H9 (cell line): Measurements from ENCODE around the gene UNCX. TPM values are rescaled to one million over a fixed set of nuclear protein-coding genes. Genes with fewer than 3 reads are reported as not detected.

Experiments
- DNase-seq: peaks from one replicate; pipeline ENCODE4 v3.0.0-alpha.2; 2017
- H2AFZ ChIP-seq: one replicate; pipeline ENCODE4 v1.6.1; 2013; ENCODE audit warnings: mild to moderate bottlenecking, low read length, control low read depth, moderate library complexity
- H2AK5ac ChIP-seq: 2 replicates; pipeline ENCODE4 v1.6.1; 2013; ENCODE audit warnings: low read length, control low read depth, mixed read lengths; ENCODE audit not compliant: insufficient read length
- H2BK120ac ChIP-seq: one replicate; pipeline ENCODE4 v1.6.1; 2013; ENCODE audit warnings: low read depth, mild to moderate bottlenecking, low read length, control low read depth, inconsistent platforms; ENCODE audit not compliant: poor library complexity, severe bottlenecking
- H2BK12ac ChIP-seq: 2 replicates; pipeline ENCODE4 v1.6.1; 2013; ENCODE audit warnings: low read length, control low read depth, mixed read lengths, low read depth; ENCODE audit not compliant: insufficient read length
- H2BK15ac ChIP-seq: 2 replicates; pipeline ENCODE4 v1.6.1; 2013; ENCODE audit warnings: low read depth, low read length, control low read depth
- H2BK20ac ChIP-seq: one replicate; pipeline ENCODE4 v1.6.1; 2013; ENCODE audit warnings: low read depth, mild to moderate bottlenecking, low read length, control low read depth, inconsistent platforms; ENCODE audit not compliant: poor library complexity, severe bottlenecking
- H2BK5ac ChIP-seq: 2 replicates; pipeline ENCODE4 v1.6.1; 2013; ENCODE audit warnings: low read length, control low read depth, mixed read lengths; ENCODE audit not compliant: insufficient read length
- H3K14ac ChIP-seq: 2 replicates; pipeline ENCODE4 v1.6.1; 2013; ENCODE audit warnings: low read length, control low read depth; ENCODE audit not compliant: insufficient read depth
- H3K18ac ChIP-seq: 2 replicates; pipeline ENCODE4 v1.6.1; 2013; ENCODE audit warnings: low read depth, mild to moderate bottlenecking, mixed read lengths, low read length, control low read depth; ENCODE audit not compliant: insufficient read length
- H3K23ac ChIP-seq: 2 replicates; pipeline ENCODE4 v1.6.1; 2013; ENCODE audit warnings: low read length, control low read depth, mixed read lengths, low read depth; ENCODE audit not compliant: insufficient read length
- H3K23me2 ChIP-seq: 2 replicates; pipeline ENCODE4 v1.6.1; 2013; ENCODE audit warnings: low read depth, mild to moderate bottlenecking, mixed read lengths, low read length, control low read depth; ENCODE audit not compliant: insufficient read length, poor library complexity, severe bottlenecking
- H3K27ac ChIP-seq: 2 replicates; pipeline ENCODE4 v1.5.1; 2013; ENCODE audit warnings: low read length, control low read depth, mixed read lengths, low read depth; ENCODE audit not compliant: insufficient read length
- H3K27me3 ChIP-seq: 2 replicates; pipeline ENCODE4 v1.6.1; 2013; ENCODE audit warnings: low read length, control low read depth, inconsistent platforms; ENCODE audit not compliant: insufficient read depth
- H3K4ac ChIP-seq: 2 replicates; pipeline ENCODE4 v1.6.1; 2013; ENCODE audit warnings: low read depth, mild to moderate bottlenecking, control low read depth, inconsistent platforms, low read length, moderate library complexity
- H3K4me1 ChIP-seq: 2 replicates; pipeline ENCODE4 v1.6.1; 2013; ENCODE audit warnings: low read length, control low read depth, inconsistent platforms; ENCODE audit not compliant: insufficient read depth
- H3K4me2 ChIP-seq: 2 replicates; pipeline ENCODE4 v1.6.1; 2013; ENCODE audit warnings: low read length, control low read depth, mixed read lengths; ENCODE audit not compliant: insufficient read length, insufficient read depth
- H3K56ac ChIP-seq: 2 replicates; pipeline ENCODE4 v1.6.1; 2013; ENCODE audit warnings: low read depth, mild to moderate bottlenecking, mixed read lengths, low read length, control low read depth; ENCODE audit not compliant: insufficient read length
- H3K79me1 ChIP-seq: 2 replicates; pipeline ENCODE4 v1.6.1; 2013; ENCODE audit warnings: low read depth, mild to moderate bottlenecking, moderate library complexity, low read length, control low read depth, inconsistent platforms; ENCODE audit not compliant: insufficient read depth, poor library complexity, severe bottlenecking
- H3K79me2 ChIP-seq: 2 replicates; pipeline ENCODE4 v1.6.1; 2013; ENCODE audit warnings: low read length, control low read depth, inconsistent platforms; ENCODE audit not compliant: insufficient read depth
- H3K9ac ChIP-seq: 2 replicates; pipeline ENCODE4 v1.6.1; 2013; ENCODE audit warnings: low read length, control low read depth, mixed read lengths; ENCODE audit not compliant: insufficient read length; ENCODE audit errors: extremely low read depth
- H3K9me3 ChIP-seq: one replicate; pipeline ENCODE4 v1.6.1; 2013; ENCODE audit warnings: low read depth, low read length, inconsistent platforms; ENCODE audit not compliant: control insufficient read depth
- H3T11ph ChIP-seq: one replicate; pipeline ENCODE4 v1.6.1; 2013; ENCODE audit warnings: mild to moderate bottlenecking, low read length, control low read depth, inconsistent platforms
- H4K20me1 ChIP-seq: one replicate; pipeline ENCODE4 v1.6.1; 2013; ENCODE audit not compliant: control insufficient read depth, insufficient read length, insufficient read depth
- H4K5ac ChIP-seq: 2 replicates; pipeline ENCODE4 v1.6.1; 2013; ENCODE audit warnings: low read depth, mild to moderate bottlenecking, mixed read lengths, low read length, control low read depth; ENCODE audit not compliant: insufficient read length
- H4K8ac ChIP-seq: replicated peaks from 2 replicates; pipeline ENCODE4 v1.6.1; 2013; ENCODE audit warnings: low read length, control low read depth, mixed read lengths, low read depth; ENCODE audit not compliant: insufficient read length
- H4K91ac ChIP-seq: 2 replicates; pipeline ENCODE4 v1.6.1; 2013; ENCODE audit warnings: low read depth, mild to moderate bottlenecking, moderate library complexity, mixed read lengths, low read length, control low read depth; ENCODE audit not compliant: insufficient read length
- H3K27ac Mint-ChIP-seq, 3 experiments: 2 replicates in 2 of 3; 3 replicates in 1 of 3; pipeline ENCODE4 v1.8.0; 2020 to 2021; ENCODE audit warnings: mixed read lengths in 3 of 3, mild to moderate bottlenecking in 1 of 3, moderate library complexity in 1 of 3
- H3K27me3 Mint-ChIP-seq: 2 replicates; pipeline ENCODE4 v1.8.0; 2021; ENCODE audit warnings: low read depth, mild to moderate bottlenecking, moderate library complexity, mixed read lengths
- H3K36me3 Mint-ChIP-seq, 3 experiments: 2 replicates in 2 of 3; 3 replicates in 1 of 3; pipeline ENCODE4 v1.8.0; 2020 to 2021; ENCODE audit warnings: low read depth in 3 of 3, mixed read lengths in 3 of 3; ENCODE audit not compliant: insufficient read depth in 1 of 3
- H3K4me1 Mint-ChIP-seq, 2 experiments: 2 replicates each; pipeline ENCODE4 v1.8.0; 2020; ENCODE audit warnings: mixed read lengths in 2 of 2
- H3K4me3 Mint-ChIP-seq, 2 experiments: 2 replicates in 1 of 2; 3 replicates in 1 of 2; pipeline ENCODE4 v1.8.0; 2020 to 2021; ENCODE audit warnings: mild to moderate bottlenecking in 2 of 2, mixed read lengths in 2 of 2, moderate library complexity in 1 of 2
- H3K9me3 Mint-ChIP-seq, 2 experiments: 2 replicates in 1 of 2; 3 replicates in 1 of 2; pipeline ENCODE4 v1.8.0; 2020; ENCODE audit warnings: mild to moderate bottlenecking in 2 of 2, mixed read lengths in 2 of 2, moderate library complexity in 1 of 2
- WGBS: extraction: QIAGEN DNeasy Blood & Tissue Kit; methylation state at CpG from one replicate; pipeline ENCODE4 v1.1.7; 2013; ENCODE audit warnings: missing lambda C conversion rate, low lambda C conversion rate, mixed read lengths; ENCODE audit not compliant: insufficient read length; ENCODE audit errors: extremely low coverage; 5-methylcytosine and 5-hydroxymethylcytosine counted together
- total RNA-seq: library from RNA; stranded (reverse); gene quantifications from 2 replicates; pipeline ENCODE4 v1.2.1, GENCODE V29; 2021
- TF ChIP-seq, protein P1 (sequence below): fragments of 200-600 bp; sonication (generic); conservative IDR thresholded peaks from 3 replicates; pipeline ENCODE4 v1.8.0; 2021; ENCODE audit warnings: antibody characterized with exemption, mild to moderate bottlenecking

UNCX gene
- total RNA-seq, 1 experiment from 2014 or later = not detected

DNA sequence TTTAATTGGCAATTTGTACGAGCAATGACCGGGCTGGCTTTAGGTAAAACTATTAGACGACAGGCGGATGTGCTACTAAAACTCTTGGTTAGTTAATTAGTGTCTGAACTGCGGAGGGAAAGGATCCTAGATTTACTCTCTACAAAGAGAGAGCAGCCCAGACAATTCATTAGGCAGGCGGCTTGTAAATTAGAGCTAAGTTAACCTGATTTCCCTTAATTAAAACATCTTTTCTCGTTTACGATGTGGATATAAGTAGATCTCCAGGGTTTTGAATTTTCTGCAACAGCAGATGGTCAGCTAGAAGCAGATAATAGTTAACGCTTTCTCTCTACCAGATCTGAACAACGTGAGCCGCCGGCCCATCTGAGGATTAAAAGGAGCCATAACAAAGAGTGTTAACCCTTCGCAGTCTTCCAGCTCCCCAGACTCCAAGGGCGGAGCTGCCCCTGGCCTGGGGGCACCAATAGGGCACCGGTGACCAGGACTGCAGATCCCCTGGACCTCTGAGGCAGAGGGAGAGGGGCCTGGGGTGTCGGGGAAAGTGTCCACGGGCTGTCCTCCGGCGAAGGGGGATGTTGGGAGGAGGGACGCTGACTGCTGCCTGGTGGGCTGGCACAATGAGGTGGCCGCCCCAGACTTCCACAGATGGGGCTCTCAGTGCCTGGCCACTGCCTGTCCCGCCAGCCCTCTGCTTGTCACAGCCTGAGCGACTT, 6.3 kb upstream of the UNCX start:
- H3K79me2 ChIP-seq = no peaks in the 10 kb centered on the region
- H3T11ph ChIP-seq = no peak overlapping the region
- peak overlapping the region; percentile 8 for H3K4me2 ChIP-seq
- H4K20me1 ChIP-seq = no peaks in the 10 kb centered on the region
- H3K27ac ChIP-seq = no peak overlapping the region
- DNase-seq = peak; percentile 50
- no peak overlapping the region for H2BK20ac ChIP-seq
- no peak overlapping the region for H3K27ac Mint-ChIP-seq
- no peak overlapping the region for H3K9ac ChIP-seq
- H2AFZ ChIP-seq = no peak overlapping the region
- H3K23me2 ChIP-seq = peaks cover 14% of the 10 kb centered on the region
- H4K8ac ChIP-seq = no peak overlapping the region
- peak overlapping the region in 1 of 2 experiments; percentile 50; a peak in 3 of 5 replicates for H3K4me3 Mint-ChIP-seq
- peaks cover 16 to 43% of the 10 kb centered on the region in 2 experiments for H3K4me1 Mint-ChIP-seq
- no peak overlapping the region for H2BK12ac ChIP-seq
- no peak overlapping the region for H3K18ac ChIP-seq
- H3K9me3 ChIP-seq = no peaks in the 10 kb centered on the region
- peaks cover 65% of the 10 kb centered on the region for H3K27me3 ChIP-seq
- 0 out of 5 replicates have a peak, but pooled peaks cover 0 to 2% of the 10 kb centered on the region in 2 experiments for H3K9me3 Mint-ChIP-seq
- peaks cover 94% of the 10 kb centered on the region for H3K27me3 Mint-ChIP-seq
- H3K79me1 ChIP-seq = no peaks in the 10 kb centered on the region
- no peak overlapping the region for H4K91ac ChIP-seq
- no CpG with 5 or more reads among the region's 23 CpGs for WGBS
- no peak overlapping the region for H3K14ac ChIP-seq
- H2BK5ac ChIP-seq = no peak overlapping the region
- H2AK5ac ChIP-seq = no peak overlapping the region
- no peak overlapping the region for H4K5ac ChIP-seq
- no peak overlapping the region for H2BK120ac ChIP-seq
- H2BK15ac ChIP-seq = no peak overlapping the region
- no peak overlapping the region for H3K4ac ChIP-seq
- H3K56ac ChIP-seq = no peak overlapping the region
- H3K23ac ChIP-seq = no peak overlapping the region
- TF ChIP-seq, protein P1, sequence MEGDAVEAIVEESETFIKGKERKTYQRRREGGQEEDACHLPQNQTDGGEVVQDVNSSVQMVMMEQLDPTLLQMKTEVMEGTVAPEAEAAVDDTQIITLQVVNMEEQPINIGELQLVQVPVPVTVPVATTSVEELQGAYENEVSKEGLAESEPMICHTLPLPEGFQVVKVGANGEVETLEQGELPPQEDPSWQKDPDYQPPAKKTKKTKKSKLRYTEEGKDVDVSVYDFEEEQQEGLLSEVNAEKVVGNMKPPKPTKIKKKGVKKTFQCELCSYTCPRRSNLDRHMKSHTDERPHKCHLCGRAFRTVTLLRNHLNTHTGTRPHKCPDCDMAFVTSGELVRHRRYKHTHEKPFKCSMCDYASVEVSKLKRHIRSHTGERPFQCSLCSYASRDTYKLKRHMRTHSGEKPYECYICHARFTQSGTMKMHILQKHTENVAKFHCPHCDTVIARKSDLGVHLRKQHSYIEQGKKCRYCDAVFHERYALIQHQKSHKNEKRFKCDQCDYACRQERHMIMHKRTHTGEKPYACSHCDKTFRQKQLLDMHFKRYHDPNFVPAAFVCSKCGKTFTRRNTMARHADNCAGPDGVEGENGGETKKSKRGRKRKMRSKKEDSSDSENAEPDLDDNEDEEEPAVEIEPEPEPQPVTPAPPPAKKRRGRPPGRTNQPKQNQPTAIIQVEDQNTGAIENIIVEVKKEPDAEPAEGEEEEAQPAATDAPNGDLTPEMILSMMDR = no peak
- H3K36me3 Mint-ChIP-seq = no peaks in the 10 kb centered on the region
- no peaks in the 10 kb centered on the region; the same call in 1 of the 2 replicates for H3K4me1 ChIP-seq
